Posterior cingulate gyrus (tissue), 11 donors: ENCODE data around the gene DIPK1B.
A peak's percentile ranks its signal among the peaks of the same experiment; 100 is the strongest.

Experiments used
- DNase-seq, 10 donors: peaks; one replicate each; pipeline versions ENCODE4 v3.0.0 to v3.0.0-alpha.2; 2020 to 2021; ENCODE audit warnings: mixed read lengths in 3 of 10
- intact Hi-C: fragments of 100-400 bp; cut with DNase I; formaldehyde crosslinking; loops from one replicate; pipeline ENCODE4 v1.15.1; 2023

DIPK1B gene

DNA sequence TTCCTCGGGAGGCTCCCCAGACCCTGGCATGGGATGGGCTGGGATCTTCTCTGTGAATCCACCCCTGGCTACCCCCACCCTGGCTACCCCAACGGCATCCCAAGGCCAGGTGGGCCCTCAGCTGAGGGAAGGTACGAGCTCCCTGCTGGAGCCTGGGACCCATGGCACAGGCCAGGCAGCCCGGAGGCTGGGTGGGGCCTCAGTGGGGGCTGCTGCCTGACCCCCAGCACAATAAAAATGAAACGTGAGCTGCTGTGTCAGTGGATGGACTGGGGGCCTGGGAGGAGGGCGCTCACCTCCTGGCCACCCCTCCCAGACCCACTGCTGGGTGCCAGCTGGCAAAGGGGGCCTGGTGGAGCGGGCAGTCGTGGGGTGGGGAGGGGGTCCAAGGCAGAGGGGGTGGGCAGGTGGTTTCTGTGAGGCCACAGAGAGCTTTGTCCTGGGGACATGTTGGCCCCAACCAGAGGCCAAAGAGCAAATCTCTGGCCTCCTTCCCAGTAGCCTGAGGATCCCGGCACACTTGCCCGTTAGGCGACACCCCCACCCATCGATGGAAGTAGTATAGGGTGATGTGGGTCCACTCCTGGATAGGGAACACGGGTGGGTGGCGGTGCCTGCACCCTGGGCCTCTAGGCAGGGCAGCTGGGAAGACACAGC lies 39.8 kb upstream of the DIPK1B start:
- DNase-seq = no peak
- intact Hi-C loops = no loop called here

DNA sequence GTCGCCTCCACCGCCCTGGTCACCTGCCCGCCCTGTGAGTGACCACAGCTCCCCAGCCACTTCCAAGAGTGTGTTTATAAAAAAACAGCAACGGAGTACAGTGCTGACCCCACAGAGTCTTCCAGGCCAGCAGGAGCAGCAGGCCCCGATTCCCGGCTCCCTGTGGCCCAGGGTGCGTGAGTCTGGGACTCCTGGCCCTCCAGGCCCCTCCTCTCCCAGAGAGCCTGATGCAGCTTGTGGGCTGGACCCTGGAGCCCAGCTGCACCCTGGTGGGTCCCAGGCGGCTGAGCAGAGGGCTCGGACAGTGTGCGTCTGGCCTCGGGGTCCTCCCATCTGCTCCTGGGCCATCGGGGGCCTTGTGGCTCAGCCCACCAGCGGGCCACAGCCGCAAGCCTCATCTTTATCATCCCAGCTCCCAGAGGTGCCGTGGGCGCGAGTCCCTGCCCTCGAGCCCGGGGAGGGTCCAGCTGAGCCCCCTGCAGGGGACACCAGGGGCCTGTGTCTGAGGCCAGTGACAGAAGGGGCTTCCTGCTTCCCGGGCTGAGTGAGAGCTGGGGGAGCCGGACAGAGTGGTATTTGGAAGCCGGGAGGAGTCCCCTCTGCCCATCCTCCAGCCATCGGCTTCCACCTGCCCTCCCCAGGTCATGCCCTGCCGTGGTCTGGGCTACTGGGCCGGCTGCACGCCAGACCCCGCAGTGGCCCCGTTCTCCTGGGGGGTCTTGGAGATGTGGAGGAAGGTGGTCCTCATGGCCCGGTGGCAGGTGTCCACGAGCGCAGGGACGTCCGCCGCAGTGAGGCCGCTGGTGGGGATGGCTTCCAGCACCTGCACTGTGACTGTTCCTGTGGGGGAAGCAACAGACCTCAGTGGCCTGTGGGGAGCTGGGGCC lies 39.0 kb upstream of the DIPK1B start:
- DNase-seq = no peak

DNA sequence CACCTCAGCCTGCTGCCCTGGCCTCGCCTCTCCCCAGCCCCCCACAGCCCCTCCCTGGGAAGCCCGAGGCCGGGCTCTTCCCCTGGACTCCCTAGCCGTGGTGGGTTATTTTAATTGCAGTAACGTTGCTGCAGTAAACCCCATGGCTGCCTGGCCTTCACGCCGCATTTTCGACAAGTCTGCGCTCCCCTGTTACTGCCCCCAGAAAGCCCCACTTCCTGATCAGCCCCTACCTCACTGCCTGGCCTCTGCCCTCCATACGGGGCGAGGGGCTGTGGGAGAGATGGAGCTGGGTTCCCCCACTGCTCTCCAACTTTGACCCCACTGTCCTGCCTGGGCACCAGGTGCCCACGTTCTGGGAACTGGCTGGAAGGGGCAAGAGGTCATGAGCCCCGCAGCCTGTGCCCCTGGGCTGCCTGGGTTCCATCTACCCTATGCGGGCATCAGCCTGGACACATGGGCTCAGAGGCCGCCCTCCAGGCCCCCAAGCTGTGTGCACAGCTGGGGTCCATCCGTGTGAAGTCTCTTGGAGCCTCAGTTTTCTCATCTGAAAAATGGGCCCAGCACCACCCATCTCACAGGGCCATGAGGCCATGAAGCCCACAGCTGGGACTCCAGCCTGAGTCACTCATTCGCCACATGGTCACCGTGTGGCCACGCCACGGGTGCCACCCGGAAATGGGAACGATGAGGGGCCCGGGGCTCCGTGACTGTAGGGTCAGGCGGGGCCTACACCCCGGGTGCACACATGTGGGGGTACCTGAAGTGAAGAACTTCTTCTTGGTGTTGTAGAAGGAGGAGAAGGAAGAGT lies 38.2 kb upstream of the DIPK1B start:
- DNase-seq = no peak
- intact Hi-C loops = no loop called here

More for the DNA sequence above, 39.0 kb upstream of the DIPK1B start:
- intact Hi-C loops = no loop called here

DNA sequence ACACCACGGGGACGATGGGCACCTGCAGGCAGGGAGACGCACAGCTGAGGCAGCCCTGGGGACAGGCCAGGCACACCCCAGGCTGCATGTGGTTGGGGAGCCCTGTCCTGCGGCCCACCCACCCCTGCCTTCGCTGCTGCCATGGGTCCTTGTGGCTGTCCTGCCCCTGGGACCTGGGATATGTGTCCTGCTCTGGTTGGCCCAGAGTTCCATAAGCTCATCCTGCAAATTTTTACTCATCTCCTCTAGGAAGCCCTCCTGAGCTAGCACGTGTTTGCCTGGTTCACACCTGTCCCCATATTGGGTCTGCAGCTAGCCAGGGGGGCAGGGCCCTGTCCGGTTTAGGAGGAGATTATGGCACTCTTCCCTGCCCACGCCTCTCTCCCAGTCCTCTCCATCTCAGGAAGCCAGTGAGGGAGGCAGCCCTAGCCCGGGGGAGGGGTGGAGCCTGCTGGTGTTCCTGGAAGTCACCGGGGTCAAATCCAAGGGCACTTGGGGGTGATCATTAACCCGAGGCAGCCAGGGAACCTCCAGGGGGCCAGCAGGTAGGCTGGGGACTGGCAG lies 37.5 kb upstream of the DIPK1B start:
- no peak for DNase-seq

DNA sequence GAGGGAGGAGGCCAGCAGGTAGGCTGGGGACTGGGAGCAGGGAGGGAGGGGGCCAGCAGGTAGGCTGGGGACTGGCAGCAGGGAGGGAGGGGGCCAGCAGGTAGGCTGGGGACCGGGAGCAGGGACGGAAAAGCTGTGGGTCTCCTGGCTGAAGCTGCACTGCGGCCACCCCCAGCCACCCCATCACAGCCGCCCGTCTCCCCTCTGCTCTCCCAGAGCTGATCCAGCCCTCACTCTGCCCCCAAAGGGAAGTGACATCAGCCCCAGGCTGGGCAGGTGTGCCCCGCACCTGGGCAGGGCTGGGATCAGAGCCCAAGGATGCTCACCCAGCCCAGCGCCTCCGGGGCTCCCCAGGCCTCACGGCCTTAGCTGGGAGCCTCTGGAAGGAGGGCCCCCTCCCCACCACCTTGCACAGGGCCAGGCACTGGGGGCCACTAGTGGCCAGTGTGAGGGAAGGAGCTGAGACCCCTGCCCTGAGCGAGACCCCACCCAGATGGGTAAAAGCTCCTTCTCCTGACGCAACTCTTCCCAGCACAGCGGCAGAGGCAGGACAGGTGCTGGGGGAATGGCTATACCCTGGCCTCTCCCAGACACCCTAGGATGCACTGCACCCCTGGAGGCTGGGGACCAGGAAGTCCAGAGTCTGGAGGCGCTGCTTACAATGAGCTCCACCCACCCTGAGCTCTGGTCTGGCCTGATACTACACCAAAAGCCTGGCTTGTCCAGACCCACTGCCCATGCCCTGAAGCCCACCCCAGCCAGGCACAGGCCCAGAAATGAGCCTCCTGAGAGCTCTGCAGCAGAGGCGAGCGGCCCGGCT lies 36.7 kb upstream of the DIPK1B start:
- intact Hi-C loops = no loop called here
- no peak for DNase-seq

More for the DNA sequence above, 37.5 kb upstream of the DIPK1B start:
- intact Hi-C loops = no loop called here

DNA sequence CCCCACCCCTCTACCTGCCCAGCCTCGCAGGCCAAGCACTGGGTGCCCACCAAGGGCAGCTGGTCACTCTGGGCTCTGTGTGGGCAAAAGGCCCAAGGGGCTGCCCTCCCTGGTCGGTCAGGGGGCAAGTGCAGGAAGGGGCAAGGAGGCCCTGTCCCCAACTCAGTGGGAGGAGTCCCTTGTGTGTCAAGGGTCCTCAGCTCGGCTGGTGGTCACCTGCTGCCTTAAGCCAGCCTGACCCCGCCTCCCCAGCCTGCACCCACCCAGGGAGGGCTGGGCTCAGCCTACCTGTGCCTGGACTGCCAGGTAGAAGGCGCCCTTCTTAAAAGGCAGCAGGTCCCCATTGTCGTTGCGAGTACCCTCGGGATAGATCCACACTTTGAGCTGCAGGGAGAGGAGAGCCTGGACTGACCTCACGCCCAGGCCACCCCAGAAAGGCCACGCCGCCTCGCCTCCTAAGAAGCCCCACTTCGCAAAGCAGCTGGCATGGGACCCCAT lies 36.0 kb upstream of the DIPK1B start:
- intact Hi-C loops = no loop called here
- DNase-seq = no peak

DNA sequence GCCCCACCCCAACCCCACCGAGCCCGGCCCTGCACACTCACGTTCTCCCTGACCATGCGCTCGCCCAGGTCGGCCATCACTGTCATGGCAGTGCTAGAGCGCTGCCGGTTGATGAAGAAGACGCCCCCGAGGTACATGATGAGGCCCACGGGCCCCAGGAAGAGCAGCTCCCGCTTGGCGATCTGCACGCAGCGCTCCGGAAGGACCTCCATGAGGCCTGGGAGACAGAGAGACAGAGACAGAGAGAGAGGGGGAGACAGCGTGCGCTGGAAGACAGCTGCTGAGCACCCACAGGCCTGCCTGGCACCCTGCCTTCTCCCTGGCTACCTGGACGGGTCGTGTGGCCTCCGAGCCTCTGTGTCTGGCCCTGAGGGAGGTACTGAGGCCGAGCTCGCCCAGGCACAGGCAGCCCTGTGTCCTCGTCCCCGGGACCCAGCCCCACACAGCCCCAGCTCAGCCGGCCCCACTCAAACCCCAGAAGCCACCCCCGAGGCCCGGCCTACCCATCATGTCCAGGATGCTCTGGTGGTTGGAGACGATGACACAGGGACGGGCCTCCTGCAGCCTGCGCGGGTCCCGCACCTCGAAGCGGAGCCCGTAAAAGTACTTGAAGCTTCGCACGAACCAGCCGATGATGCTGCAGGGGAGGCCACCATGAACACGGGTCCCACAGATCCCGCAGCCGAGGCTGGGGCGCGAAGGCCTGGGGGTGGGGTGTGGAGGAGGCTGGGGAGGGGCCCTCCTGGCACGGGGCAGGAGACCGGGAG lies 35.3 kb upstream of the DIPK1B start:
- no peak for DNase-seq
- intact Hi-C loops = no loop called here

DNA sequence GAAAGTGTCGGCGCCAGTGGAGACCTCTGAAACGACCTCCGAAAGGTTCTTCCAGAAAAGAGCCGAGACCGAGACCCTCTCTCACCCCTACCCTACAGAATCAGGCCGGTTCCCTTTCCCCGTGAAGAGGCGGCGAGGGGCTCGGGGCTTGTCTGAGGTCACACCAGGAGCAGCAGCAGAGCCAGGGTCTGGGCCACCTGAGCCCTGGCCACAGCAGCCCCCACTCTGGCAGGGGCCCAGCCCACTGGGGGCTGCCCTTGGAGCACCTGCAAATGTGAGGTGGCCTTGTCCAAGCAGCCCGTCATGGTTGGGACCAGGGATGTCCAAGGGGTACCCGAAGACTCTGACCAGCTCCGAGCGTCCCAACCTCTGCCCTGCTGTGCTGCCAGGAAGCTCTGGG lies 34.3 kb upstream of the DIPK1B start:
- intact Hi-C loops = no loop called here
- DNase-seq = no peak

DNA sequence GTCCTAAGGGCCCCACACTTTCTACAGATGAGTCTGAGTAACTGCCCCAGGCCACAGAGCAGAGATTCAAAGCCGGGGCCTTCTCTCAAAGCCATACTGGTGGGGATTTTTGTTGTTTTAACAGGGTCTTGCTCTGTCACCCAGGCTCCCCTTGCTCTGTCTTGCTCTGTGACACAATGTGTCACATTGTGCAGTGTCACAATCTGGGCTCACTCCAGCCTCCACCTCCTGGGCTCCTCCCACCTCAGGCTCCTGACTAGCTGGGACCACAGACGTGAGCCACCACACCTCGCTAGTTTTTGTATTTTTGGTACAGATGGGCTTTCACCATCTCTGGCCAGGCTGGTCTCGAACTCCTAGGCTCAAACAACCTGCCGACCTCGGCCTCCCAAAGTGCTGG lies 33.7 kb upstream of the DIPK1B start:
- intact Hi-C loops = no loop called here
- no peak for DNase-seq

DNA sequence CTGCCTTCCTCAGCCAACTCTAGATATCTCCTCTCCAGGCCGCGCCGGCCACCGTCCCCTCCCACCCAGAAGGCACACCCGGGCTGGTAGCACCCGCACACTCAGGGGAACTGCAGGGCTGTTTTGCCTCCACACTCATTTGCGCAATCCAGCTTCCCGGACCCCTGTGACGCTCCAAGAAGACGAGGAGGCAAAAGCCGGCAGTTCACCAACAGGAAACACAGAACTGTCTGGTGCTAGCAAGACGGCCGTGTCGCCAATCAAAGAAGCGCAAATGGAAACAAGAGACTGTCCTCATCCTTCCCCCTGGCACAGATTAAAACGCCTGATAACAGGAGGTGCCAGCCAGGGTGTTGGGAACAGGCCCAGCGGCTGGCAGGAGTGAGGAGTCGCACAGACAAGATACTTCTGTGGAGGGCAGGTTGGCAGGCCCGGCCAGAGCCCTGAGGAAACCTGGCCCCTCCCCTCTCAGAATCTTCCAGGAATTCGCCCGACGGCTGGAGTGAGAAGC lies 32.9 kb upstream of the DIPK1B start:
- intact Hi-C loops = no loop called here
- peak in 1 of 10 donors; percentile 40 for DNase-seq

DNA sequence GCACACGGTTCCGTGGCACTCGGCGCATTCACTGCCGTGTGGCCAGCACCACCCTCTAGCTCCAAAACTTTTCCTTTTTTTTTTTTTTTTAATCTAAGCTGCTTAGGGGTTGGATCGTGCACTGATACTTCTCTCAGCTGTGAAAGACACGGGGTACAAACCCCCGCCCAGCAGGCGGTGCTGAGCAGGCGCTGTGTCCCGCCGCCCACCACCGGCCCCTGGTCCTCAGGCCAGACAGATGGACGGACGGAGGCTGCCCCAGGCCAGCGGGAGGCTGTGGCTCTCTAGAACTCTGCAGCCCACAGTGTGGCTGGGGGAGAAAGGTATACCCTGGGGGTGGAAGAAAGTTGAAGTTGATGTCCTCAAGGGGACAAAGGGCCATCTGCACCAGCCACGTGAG lies 31.3 kb upstream of the DIPK1B start:
- intact Hi-C loops = no loop called here
- no peak for DNase-seq

DNA sequence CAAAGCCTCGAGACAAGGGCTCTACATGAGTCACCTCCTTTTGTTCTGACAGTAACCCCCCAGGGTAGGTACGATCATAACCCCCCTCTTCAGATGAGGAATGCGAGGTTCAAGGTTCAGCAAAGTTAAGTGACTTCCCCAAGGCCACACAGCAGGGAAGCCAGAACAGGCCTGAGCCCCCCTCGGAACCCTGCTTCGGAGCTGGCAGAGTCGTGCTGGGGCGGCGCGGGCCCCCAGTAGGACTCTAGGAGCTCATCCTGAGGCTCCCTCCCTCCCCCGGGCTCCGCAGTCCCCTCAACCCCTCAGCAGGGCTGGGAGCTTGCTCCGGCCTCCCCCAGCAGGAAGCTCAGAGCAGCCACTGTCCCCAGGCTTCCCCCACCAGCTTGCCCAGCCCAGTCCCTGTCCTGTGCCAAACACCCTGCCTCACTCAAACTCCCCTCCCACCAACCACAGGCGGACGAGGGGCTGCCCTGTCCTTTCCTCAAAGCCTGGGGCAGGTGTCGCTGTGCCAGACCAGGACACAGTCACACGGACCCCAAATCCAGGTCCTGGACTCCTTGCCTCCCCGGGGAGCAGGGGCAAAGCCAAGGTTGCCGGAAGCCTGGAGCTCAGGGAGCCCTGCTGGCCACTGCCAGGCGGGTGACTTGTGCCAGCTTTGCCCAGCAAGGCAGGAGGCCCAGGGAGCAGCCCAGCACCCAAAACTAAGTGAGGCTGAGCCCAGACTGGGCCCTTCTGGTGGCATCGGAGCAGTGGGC lies 30.2 kb upstream of the DIPK1B start:
- intact Hi-C loops = no loop called here
- no peak for DNase-seq

DNA sequence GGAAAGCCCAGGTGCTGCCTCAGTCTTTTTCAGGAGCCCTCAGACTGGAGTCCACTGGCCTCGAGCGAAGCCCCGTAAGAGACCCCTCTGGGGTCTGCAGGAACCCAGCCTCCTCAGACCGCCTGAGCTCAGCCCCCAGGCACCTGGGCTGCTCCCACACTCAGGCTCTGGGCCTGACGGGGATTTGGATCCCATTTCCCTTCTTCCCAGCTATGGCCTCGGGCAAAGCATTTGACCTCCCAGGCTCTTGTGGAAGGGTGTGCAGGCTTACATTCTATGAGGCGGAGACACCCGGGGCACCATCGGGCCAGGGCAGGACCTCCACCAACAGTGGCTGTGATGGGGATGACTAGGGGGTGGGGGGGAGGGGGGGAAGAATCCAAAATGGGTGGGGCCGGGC lies 29.7 kb upstream of the DIPK1B start:
- intact Hi-C loops = no loop called here

DNA sequence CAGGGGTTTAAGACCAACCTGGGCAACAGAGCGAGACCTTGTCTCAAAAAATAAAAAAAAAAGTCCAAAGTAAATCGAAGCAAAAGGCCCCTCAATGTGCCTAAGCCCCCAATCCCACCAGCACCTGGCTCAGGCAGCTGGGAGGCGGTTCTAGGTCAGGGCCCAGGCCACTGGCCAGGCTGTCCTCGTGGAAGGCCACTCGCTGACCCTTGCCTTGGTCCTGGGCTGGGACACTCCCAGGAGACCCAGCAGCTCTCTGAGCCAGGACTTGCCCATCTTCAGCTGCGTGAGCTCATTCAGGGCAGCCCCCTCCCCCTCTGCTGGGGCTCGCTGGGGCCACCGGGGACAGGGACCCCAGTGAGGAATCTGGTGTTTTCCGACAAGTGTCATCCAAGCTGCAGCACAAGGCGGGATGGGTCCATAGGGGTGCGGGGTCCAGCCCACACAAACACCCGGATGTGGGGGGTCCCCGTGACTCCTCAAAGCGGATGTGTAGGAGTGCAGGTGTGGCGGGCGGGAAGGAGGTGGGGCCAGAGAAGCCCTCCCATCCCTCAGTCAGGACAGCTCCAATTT lies 29.1 kb upstream of the DIPK1B start:
- intact Hi-C loops = no loop called here
- no peak for DNase-seq

More for the DNA sequence above, 29.7 kb upstream of the DIPK1B start:
- DNase-seq = no peak

DNA sequence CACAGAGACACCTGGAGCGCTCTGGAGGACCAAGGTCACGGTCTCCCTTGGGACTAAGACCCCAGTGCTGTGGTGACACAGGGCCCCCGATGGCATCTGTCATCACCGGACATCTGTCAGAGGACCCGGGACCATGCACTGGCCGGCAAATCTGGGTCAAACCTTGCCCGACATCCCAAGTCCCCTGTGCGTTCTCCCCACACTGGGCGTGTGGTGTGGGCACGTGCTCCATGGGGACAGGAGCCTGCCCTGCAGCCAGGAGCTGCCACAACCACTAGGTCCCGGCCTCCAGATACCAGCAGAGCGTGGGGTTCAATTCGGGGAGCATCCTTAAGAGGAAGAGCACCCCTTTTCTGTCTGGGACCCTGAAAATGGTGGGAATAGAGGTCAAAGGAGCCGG lies 28.6 kb upstream of the DIPK1B start:
- no peak for DNase-seq
- intact Hi-C loops = no loop called here

DNA sequence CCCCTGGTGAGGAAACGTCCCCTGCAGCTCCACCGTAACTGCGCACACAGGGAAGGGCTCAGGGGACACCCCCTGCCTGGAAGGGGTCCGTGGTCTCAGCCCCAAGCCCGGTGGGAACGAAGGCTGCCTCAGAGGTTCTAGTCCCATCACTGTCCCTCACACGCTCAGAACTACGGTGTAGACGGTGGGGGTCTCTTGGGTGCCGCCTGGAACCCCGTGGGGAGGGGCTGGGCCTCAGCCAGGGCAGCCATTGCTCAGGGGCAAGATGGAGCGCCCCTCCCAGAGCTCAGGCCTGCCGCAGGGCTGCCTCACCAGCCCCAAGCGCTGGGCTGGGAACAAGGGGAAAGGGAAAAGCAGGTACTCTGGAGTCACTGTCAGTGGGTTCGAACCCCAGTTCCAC lies 28.0 kb upstream of the DIPK1B start:
- intact Hi-C loops = no loop called here
- no peak for DNase-seq

DNA sequence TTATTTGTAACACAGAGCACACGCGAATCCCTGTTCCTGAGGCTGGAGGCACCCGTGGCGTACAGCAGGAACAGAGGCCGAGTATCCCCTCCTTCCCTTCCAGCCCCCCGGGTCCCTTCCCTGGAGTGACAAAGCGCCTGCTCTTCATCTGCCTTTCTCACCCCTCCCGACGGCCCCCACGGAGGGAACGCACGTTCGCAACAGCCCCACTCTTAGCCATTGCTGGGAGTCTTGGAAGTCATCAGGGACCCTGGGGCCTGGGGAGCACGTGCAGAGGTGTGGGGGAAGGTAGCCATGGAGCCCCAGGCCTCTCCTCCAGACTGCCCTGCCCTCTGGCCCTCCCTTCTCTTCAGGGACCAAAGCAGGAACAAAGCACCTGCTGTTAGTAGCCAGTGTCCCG lies 27.6 kb upstream of the DIPK1B start:
- no peak for DNase-seq
- intact Hi-C loops = no loop called here

DNA sequence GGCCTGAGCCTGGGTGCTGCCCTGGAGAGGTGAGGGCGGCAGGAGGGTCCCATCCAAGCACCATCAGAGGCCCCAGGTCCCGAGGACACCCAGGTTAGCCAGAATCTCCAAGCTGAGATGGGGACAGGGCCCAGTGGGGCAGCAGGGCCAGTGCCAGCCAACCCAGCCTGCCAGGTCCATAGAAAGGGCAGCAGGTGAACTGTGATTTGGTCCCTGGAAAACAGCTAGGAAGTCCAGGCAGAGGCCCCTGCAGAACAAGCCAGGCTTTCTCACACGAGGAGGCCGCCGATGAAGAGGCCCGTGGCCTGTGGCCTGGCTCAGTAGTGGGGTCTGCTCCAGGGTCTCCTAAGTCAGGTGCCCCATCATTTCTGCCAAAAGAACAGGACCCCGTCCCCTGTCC lies 27.2 kb upstream of the DIPK1B start:
- intact Hi-C loops = no loop called here

More for the DNA sequence above, 27.2 kb upstream of the DIPK1B start:
- DNase-seq = no peak
